ENCODE measurements around the gene SRD5A3. TPM values are rescaled to one million over a fixed set of nuclear protein-coding genes. Genes with fewer than 3 reads are reported as not detected.

The SRD5A3 gene
- total RNA-seq, 1 donor from 2014 or later, result 12.1 TPM

- DNase-seq (ENCODE audit: low spot score, unreplicated experiment), result no peak
- Mint-ChIP-seq H3K36me3 (ENCODE audit: insufficient read depth) (no peaks in the 10 kb centered on the region), H3K27ac (no peak overlapping the region), H3K4me1 (ENCODE audit: low read depth) (peaks cover 16% of the 10 kb centered on the region), H3K9me3 (ENCODE audit: low read depth) (no peaks in the 10 kb centered on the region), H3K4me3 (ENCODE audit: low read depth) (no peak overlapping the region), H3K27me3 (no peaks in the 10 kb centered on the region)
- no peak for TF ChIP-seq CTCF (IDR thresholded peaks at IDR 0.05; ENCODE audit: unreplicated experiment)
These were observed 36.5 kb downstream of the SRD5A3 start for GRCh38 chr4:55382488-55383003.

DNA sequence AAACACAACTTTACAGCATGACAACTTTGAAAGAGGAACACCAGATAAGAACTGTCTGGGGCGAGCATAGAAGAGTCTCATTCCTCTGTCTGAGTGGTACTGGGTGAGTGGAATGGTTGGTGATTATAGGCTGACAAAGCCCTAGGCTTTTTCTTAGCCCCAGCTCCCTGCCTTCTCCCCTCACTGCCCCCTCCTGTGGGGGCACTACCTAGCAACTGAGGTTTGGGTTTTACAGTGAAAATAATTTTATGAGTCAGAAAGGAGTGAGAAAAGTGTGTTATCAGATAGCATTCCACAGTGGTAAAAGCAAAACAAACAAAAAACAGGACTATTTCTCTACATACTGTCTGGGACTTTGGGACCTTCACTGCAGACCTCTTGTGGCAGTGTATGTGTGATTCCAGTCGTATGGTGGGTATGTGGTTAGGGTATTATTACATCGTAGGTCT lies 39.2 kb downstream of the SRD5A3 start:
- no peak overlapping the region for H3K4me3 Mint-ChIP-seq (ENCODE audit: low read depth)
- no peaks in the 10 kb centered on the region for H3K36me3 Mint-ChIP-seq (ENCODE audit: insufficient read depth)
- no peak for TF ChIP-seq CTCF (IDR thresholded peaks at IDR 0.05; ENCODE audit: unreplicated experiment)
- peak overlapping the region; percentile 43 for H3K27ac Mint-ChIP-seq
- H3K27me3 Mint-ChIP-seq, result no peaks in the 10 kb centered on the region
- no peak for DNase-seq (ENCODE audit: low spot score, unreplicated experiment)
- H3K9me3 Mint-ChIP-seq (ENCODE audit: low read depth), result no peaks in the 10 kb centered on the region
- H3K4me1 Mint-ChIP-seq (ENCODE audit: low read depth), result peaks cover 17% of the 10 kb centered on the region

- Mint-ChIP-seq H3K36me3 (ENCODE audit: insufficient read depth) (no peaks in the 10 kb centered on the region), H3K4me3 (ENCODE audit: low read depth) (no peak overlapping the region), H3K27me3 (no peaks in the 10 kb centered on the region), H3K9me3 (ENCODE audit: low read depth) (no peaks in the 10 kb centered on the region), H3K4me1 (ENCODE audit: low read depth) (peaks cover 17% of the 10 kb centered on the region), H3K27ac (no peak overlapping the region)
- DNase-seq (ENCODE audit: low spot score, unreplicated experiment), result no peak
- no peak for TF ChIP-seq CTCF (IDR thresholded peaks at IDR 0.05; ENCODE audit: unreplicated experiment)
These were observed 40.0 kb downstream of the SRD5A3 start for GRCh38 chr4:55386073-55386472.

DNA sequence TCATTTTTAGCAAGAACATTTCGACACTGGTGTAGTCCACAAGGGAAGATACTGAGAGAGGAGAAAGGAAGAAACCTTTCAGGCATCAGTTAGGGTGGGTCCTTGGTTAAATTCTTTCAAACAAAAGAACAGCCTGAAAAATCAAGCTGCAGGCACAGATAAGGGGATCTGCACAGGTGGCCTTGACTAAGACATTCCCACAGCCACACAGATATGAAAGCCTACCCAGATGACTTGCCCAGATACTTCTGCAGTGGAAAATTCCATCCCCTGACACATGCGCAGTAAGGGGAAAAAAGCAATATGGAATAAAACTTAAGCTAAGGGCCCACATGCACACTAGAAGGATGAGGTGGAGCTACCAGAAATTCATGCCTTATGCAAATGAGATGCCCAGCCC lies 40.8 kb downstream of the SRD5A3 start:
- Mint-ChIP-seq H3K27me3 (no peaks in the 10 kb centered on the region), H3K36me3 (ENCODE audit: insufficient read depth) (no peaks in the 10 kb centered on the region), H3K27ac (no peak overlapping the region), H3K9me3 (ENCODE audit: low read depth) (no peaks in the 10 kb centered on the region), H3K4me1 (ENCODE audit: low read depth) (peaks cover 17% of the 10 kb centered on the region), H3K4me3 (ENCODE audit: low read depth) (no peak overlapping the region)
- DNase-seq (ENCODE audit: low spot score, unreplicated experiment), result no peak
- no peak for TF ChIP-seq CTCF (IDR thresholded peaks at IDR 0.05; ENCODE audit: unreplicated experiment)

GRCh38 chr4:55393461-55394320 lies 47.6 kb downstream of the SRD5A3 start:
- Mint-ChIP-seq H3K27me3 (peaks cover 6% of the 10 kb centered on the region), H3K4me1 (ENCODE audit: low read depth) (peaks cover 19% of the 10 kb centered on the region), H3K4me3 (ENCODE audit: low read depth) (peak overlapping the region; percentile 42), H3K36me3 (ENCODE audit: insufficient read depth) (peaks cover 2% of the 10 kb centered on the region), H3K27ac (no peak overlapping the region), H3K9me3 (ENCODE audit: low read depth) (no peaks in the 10 kb centered on the region)
- TF ChIP-seq CTCF (IDR thresholded peaks at IDR 0.05; ENCODE audit: unreplicated experiment), result no peak
- DNase-seq (ENCODE audit: low spot score, unreplicated experiment), result no peak
